GM23338 (cell line): ENCODE results near the gene MFSD6. TPM values are rescaled to one million over a fixed set of nuclear protein-coding genes. Genes with fewer than 3 reads are reported as not detected.

Experiments
- ATAC-seq: fragments of 200-7000 bp; cut with Tn5 transposase; 3 replicates; pipeline ENCODE4 v1.9.1; 2020
- DNase-seq: peaks from one replicate; pipeline ENCODE4 v3.0.0-alpha.2; 2015; ENCODE audit warnings: low spot score
- H2AFZ ChIP-seq: fragments of 200-600 bp; sonication (generic); 2 replicates; pipeline ENCODE4 v1.8.0; 2016; ENCODE audit warnings: antibody characterized with exemption, mild to moderate bottlenecking, moderate library complexity
- H3F3A ChIP-seq: fragments of 200-600 bp; sonication (generic); replicated peaks from 2 replicates; pipeline ENCODE4 v1.8.0; 2017; ENCODE audit warnings: antibody characterized with exemption, mixed run types, low read depth
- H3K27ac ChIP-seq: fragments of 200-600 bp; sonication (generic); 2 replicates; pipeline ENCODE4 v1.6.1; 2016; ENCODE audit warnings: low read depth
- H3K27me3 ChIP-seq: fragments of 200-600 bp; sonication (generic); 2 replicates; pipeline ENCODE4 v1.8.0; 2016; ENCODE audit warnings: mild to moderate bottlenecking, mixed run types, moderate library complexity; ENCODE audit not compliant: insufficient read depth
- H3K36me3 ChIP-seq: fragments of 200-600 bp; sonication (generic); 2 replicates; pipeline ENCODE4 v1.8.0; 2016; ENCODE audit warnings: mild to moderate bottlenecking; ENCODE audit not compliant: insufficient read depth
- H3K4me1 ChIP-seq: fragments of 200-600 bp; sonication (generic); 2 replicates; pipeline ENCODE4 v1.8.0; 2016; ENCODE audit warnings: mild to moderate bottlenecking, moderate library complexity; ENCODE audit not compliant: insufficient read depth
- H3K4me2 ChIP-seq: fragments of 200-600 bp; sonication (generic); 2 replicates; pipeline ENCODE4 v1.7.1; 2017; ENCODE audit warnings: mixed run types
- H3K4me3 ChIP-seq: fragments of 200-600 bp; sonication (generic); 2 replicates; pipeline ENCODE4 v1.6.1; 2016; ENCODE audit warnings: mixed run types
- H3K79me2 ChIP-seq: fragments of 200-600 bp; sonication (generic); replicated peaks from 2 replicates; pipeline ENCODE4 v1.8.0; 2017; ENCODE audit warnings: mild to moderate bottlenecking; ENCODE audit not compliant: insufficient read depth
- H3K9me2 ChIP-seq: fragments of 200-600 bp; sonication (generic); 2 replicates; pipeline ENCODE4 v1.8.0; 2017; ENCODE audit not compliant: insufficient read depth
- H4K20me1 ChIP-seq: fragments of 200-600 bp; sonication (generic); replicated peaks from 2 replicates; pipeline ENCODE4 v1.8.0; 2017; ENCODE audit warnings: mild to moderate bottlenecking; ENCODE audit not compliant: insufficient read depth
- H3K27ac Mint-ChIP-seq: 2 replicates; pipeline ENCODE4 v1.8.0; 2020; ENCODE audit warnings: inconsistent platforms, mild to moderate bottlenecking, moderate library complexity, mixed read lengths
- H3K27me3 Mint-ChIP-seq: 3 replicates; pipeline ENCODE4 v1.8.0; 2022; ENCODE audit warnings: low read depth, mild to moderate bottlenecking, moderate library complexity, mixed read lengths, inconsistent platforms; ENCODE audit not compliant: insufficient read depth, poor library complexity
- H3K36me3 Mint-ChIP-seq: 3 replicates; pipeline ENCODE4 v1.8.0; 2021; ENCODE audit warnings: low read depth, mild to moderate bottlenecking, inconsistent platforms, moderate library complexity, mixed read lengths
- H3K4me1 Mint-ChIP-seq: 3 replicates; pipeline ENCODE4 v1.8.0; 2020; ENCODE audit warnings: mild to moderate bottlenecking, inconsistent platforms, mixed read lengths
- H3K4me3 Mint-ChIP-seq: 3 replicates; pipeline ENCODE4 v1.8.0; 2021; ENCODE audit warnings: moderate library complexity, mild to moderate bottlenecking, inconsistent platforms, mixed read lengths
- H3K9me3 Mint-ChIP-seq: 3 replicates; pipeline ENCODE4 v1.8.0; 2020; ENCODE audit warnings: moderate library complexity, mild to moderate bottlenecking, inconsistent platforms, mixed read lengths
- CREB1 ChIP-seq: fragments of 250-450 bp; sonication (Bioruptor Pico); IDR thresholded peaks from 2 replicates; pipeline ENCODE4 v1.5.0; 2020; ENCODE audit warnings: low read depth, mild to moderate bottlenecking, moderate library complexity
- EZH2 ChIP-seq: fragments of 200-600 bp; sonication (generic); IDR thresholded peaks from one replicate; pipeline ENCODE4 v1.8.0; 2017; ENCODE audit warnings: antibody characterized with exemption, mild to moderate bottlenecking, low read depth; ENCODE audit not compliant: unreplicated experiment
- EZH2phosphoT487 ChIP-seq: fragments of 200-600 bp; sonication (generic); IDR thresholded peaks from one replicate; pipeline ENCODE4 v1.8.1; 2018; ENCODE audit warnings: antibody characterized with exemption; ENCODE audit not compliant: unreplicated experiment
- JUNB ChIP-seq: IDR thresholded peaks from one replicate; pipeline ENCODE4 v1.6.1; 2016; ENCODE audit warnings: antibody characterized with exemption; ENCODE audit not compliant: unreplicated experiment
- NANOG ChIP-seq: IDR thresholded peaks from 2 replicates; pipeline ENCODE4 v1.6.1; 2016; ENCODE audit warnings: antibody characterized with exemption, borderline replicate concordance
- POLR2AphosphoS5 ChIP-seq: IDR thresholded peaks from 2 replicates; pipeline ENCODE4 v1.6.1; 2016; ENCODE audit warnings: antibody characterized with exemption, low read depth
- STAT1 ChIP-seq: IDR thresholded peaks from one replicate; pipeline ENCODE4 v1.6.1; 2016; ENCODE audit warnings: antibody characterized with exemption; ENCODE audit not compliant: unreplicated experiment
- ZNF114 ChIP-seq: fragments of 250-450 bp; sonication (Bioruptor Pico); IDR thresholded peaks from 2 replicates; pipeline ENCODE4 v1.5.0; 2020; ENCODE audit warnings: mild to moderate bottlenecking, moderate library complexity
- ZNF331 ChIP-seq: fragments of 250-450 bp; sonication (Bioruptor Pico); IDR thresholded peaks from 2 replicates; pipeline ENCODE4 v1.5.0; 2020; ENCODE audit warnings: low read depth, mild to moderate bottlenecking, moderate library complexity
- polyA plus RNA-seq: library from polyadenylated mRNA; unstranded; fragments of >200 nt; fragmentation: Nextera tagmentation; extraction: Ambion mirVana; gene quantifications from 2 replicates; pipeline ENCODE4 v1.2.1, GENCODE V29; 2016
- total RNA-seq: library from RNA; depleted of rRNA; stranded (reverse); fragments of >200 nt; shearing (Covaris generic); gene quantifications from 2 replicates; pipeline ENCODE4 v1.2.3, GENCODE V29; 2014
- TF ChIP-seq, protein P1 (sequence below), 2 experiments: fragments of 200-600 bp in 1 of 2; sonication (generic) in 1 of 2; conservative IDR thresholded peaks; 2 replicates each; pipeline versions ENCODE4 v1.5.1 to v1.6.1; 2016 to 2017; ENCODE audit warnings: antibody characterized with exemption in 2 of 2, low read depth in 2 of 2, mild to moderate bottlenecking in 2 of 2, moderate library complexity in 1 of 2
- TF ChIP-seq, protein P2 (sequence below): IDR thresholded peaks from one replicate; pipeline ENCODE4 v1.6.1; 2018; ENCODE audit warnings: antibody characterized with exemption; ENCODE audit not compliant: unreplicated experiment
- TF ChIP-seq, protein P3 (sequence below): IDR thresholded peaks from 2 replicates; pipeline ENCODE4 v1.6.1; 2016; ENCODE audit warnings: antibody characterized with exemption

The MFSD6 gene
- total and polyA plus RNA-seq, 2 experiments from 2014 or later: 2.3 to 9.6 TPM

DNA sequence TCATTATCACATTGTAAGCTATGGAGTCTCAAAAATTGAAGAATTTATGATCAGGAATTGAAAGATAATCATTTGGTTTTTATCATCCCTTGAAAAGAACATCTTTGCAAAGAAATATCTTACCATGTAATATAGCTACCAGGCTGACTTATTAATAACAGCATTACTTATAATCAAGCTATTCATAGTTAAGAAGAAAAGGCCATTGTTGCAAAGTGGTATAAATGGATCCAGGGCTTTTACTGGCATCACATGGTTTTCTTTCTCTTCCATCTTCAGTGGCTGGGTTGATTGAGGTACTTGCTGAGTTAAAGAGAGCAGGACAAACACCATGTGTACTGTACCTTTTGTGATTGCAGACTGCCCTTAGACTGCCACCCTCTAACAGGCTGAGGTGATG lies 39.6 kb downstream of the MFSD6 start (continued):
- TF ChIP-seq, protein P1, sequence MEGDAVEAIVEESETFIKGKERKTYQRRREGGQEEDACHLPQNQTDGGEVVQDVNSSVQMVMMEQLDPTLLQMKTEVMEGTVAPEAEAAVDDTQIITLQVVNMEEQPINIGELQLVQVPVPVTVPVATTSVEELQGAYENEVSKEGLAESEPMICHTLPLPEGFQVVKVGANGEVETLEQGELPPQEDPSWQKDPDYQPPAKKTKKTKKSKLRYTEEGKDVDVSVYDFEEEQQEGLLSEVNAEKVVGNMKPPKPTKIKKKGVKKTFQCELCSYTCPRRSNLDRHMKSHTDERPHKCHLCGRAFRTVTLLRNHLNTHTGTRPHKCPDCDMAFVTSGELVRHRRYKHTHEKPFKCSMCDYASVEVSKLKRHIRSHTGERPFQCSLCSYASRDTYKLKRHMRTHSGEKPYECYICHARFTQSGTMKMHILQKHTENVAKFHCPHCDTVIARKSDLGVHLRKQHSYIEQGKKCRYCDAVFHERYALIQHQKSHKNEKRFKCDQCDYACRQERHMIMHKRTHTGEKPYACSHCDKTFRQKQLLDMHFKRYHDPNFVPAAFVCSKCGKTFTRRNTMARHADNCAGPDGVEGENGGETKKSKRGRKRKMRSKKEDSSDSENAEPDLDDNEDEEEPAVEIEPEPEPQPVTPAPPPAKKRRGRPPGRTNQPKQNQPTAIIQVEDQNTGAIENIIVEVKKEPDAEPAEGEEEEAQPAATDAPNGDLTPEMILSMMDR (conservative IDR thresholded peaks at IDR 0.05; ENCODE audit: low read depth in 2 of 2): no peak
- TF ChIP-seq, protein P2, sequence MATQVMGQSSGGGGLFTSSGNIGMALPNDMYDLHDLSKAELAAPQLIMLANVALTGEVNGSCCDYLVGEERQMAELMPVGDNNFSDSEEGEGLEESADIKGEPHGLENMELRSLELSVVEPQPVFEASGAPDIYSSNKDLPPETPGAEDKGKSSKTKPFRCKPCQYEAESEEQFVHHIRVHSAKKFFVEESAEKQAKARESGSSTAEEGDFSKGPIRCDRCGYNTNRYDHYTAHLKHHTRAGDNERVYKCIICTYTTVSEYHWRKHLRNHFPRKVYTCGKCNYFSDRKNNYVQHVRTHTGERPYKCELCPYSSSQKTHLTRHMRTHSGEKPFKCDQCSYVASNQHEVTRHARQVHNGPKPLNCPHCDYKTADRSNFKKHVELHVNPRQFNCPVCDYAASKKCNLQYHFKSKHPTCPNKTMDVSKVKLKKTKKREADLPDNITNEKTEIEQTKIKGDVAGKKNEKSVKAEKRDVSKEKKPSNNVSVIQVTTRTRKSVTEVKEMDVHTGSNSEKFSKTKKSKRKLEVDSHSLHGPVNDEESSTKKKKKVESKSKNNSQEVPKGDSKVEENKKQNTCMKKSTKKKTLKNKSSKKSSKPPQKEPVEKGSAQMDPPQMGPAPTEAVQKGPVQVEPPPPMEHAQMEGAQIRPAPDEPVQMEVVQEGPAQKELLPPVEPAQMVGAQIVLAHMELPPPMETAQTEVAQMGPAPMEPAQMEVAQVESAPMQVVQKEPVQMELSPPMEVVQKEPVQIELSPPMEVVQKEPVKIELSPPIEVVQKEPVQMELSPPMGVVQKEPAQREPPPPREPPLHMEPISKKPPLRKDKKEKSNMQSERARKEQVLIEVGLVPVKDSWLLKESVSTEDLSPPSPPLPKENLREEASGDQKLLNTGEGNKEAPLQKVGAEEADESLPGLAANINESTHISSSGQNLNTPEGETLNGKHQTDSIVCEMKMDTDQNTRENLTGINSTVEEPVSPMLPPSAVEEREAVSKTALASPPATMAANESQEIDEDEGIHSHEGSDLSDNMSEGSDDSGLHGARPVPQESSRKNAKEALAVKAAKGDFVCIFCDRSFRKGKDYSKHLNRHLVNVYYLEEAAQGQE: no peak
- TF ChIP-seq EZH2phosphoT487 (no peak), ZNF114 (CRISPR knock-in tag) (no peak), STAT1 (no peak), EZH2 (no peak), NANOG (no peak), CREB1 (CRISPR knock-in tag) (no peak), ZNF331 (CRISPR knock-in tag) (no peak), JUNB (no peak)
- TF ChIP-seq, protein P3, sequence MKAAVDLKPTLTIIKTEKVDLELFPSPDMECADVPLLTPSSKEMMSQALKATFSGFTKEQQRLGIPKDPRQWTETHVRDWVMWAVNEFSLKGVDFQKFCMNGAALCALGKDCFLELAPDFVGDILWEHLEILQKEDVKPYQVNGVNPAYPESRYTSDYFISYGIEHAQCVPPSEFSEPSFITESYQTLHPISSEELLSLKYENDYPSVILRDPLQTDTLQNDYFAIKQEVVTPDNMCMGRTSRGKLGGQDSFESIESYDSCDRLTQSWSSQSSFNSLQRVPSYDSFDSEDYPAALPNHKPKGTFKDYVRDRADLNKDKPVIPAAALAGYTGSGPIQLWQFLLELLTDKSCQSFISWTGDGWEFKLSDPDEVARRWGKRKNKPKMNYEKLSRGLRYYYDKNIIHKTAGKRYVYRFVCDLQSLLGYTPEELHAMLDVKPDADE: no peak

DNA sequence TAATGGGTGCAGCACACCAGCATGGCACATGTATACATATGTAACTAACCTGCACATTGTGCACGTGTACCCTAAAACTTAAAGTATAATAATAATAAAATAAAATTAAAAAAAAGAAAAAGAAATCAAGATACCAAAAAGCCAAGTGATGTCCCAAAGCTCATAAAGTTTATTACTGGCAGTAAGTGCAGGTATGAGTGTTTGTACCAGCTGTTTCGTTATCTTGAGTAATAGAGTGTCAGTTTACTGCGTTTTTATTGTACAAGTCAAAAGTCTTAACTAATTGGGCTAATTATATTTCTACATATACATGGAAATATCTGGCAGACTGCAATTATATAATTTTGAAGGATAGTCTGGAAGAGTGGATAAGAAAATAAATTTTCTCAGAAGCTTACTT lies 41.8 kb downstream of the MFSD6 start:
- Histone ChIP-seq H3K79me2 (no peaks in the 10 kb centered on the region), H3K27me3 (no peaks in the 10 kb centered on the region), H3K27ac (no peak overlapping the region), H2AFZ (no peak overlapping the region), H3K4me1 (no peaks in the 10 kb centered on the region), H4K20me1 (no peaks in the 10 kb centered on the region), H3K36me3 (no peaks in the 10 kb centered on the region), H3F3A (no peaks in the 10 kb centered on the region), H3K9me2 (0 out of 2 replicates have a peak, but pooled peaks cover 3% of the 10 kb centered on the region), H3K4me2 (no peak overlapping the region), H3K4me3 (no peak overlapping the region)
- TF ChIP-seq NANOG (no peak), POLR2AphosphoS5 (no peak)
- TF ChIP-seq, protein P1 (conservative IDR thresholded peaks at IDR 0.05; ENCODE audit: low read depth in 2 of 2): no peak
- ATAC-seq: no peak
- DNase-seq: no peak
- no peak overlapping the region for H3K27ac Mint-ChIP-seq
- no peaks in the 10 kb centered on the region for H3K36me3 Mint-ChIP-seq
- H3K9me3 Mint-ChIP-seq: no peaks in the 10 kb centered on the region
- no peaks in the 10 kb centered on the region for H3K27me3 Mint-ChIP-seq
- H3K4me1 Mint-ChIP-seq: no peaks in the 10 kb centered on the region
- H3K4me3 Mint-ChIP-seq: no peak overlapping the region
